Activated naive CD8-positive, alpha-beta T cell treated with anti-CD3 and anti-CD28 coated beads for 36 hours (primary cell): ENCODE measurements around the gene AS3MT. TPM values are rescaled to one million over a fixed set of nuclear protein-coding genes. Genes with fewer than 3 reads are reported as not detected.

Source experiments
- total RNA-seq, 2 experiments: library from RNA; stranded (reverse); gene quantifications; one replicate each; pipeline ENCODE4 v1.2.3, GENCODE V29; 2021

The AS3MT gene
- total RNA-seq, 2 experiments from 2014 or later, result 1.2 TPM; not detected in 1

Other genes with a start within 250 kb of the AS3MT start
- 10 to 100 TPM; 40.4 to 41.8 TPM for gene TRIM8, start 225.0 kb upstream of the AS3MT start, total RNA-seq
- 1 to 10 TPM; 5.7 to 6.2 TPM for gene ARL3, start 155.1 kb upstream of the AS3MT start, total RNA-seq
- gene SFXN2, start 154.8 kb upstream of the AS3MT start, total RNA-seq, result 10 to 100 TPM; 23.6 to 28.0 TPM
- 10 to 100 TPM; 11.8 to 12.0 TPM for gene WBP1L, start 125.5 kb upstream of the AS3MT start, total RNA-seq
- gene CYP17A1, start 32.1 kb upstream of the AS3MT start, total RNA-seq, result not detected
- gene BORCS7, start 15.2 kb upstream of the AS3MT start, total RNA-seq, result 1 to 10 TPM; 8.5 to 9.5 TPM
- 1 to 10 TPM; 4.0 to 4.5 TPM for gene CNNM2, start 48.8 kb downstream of the AS3MT start, total RNA-seq